HG03571 (cell line): ENCODE measurements around the gene NCLN.

Source experiments
- ATAC-seq: cut with Tn5 transposase; IDR thresholded peaks from one replicate; pipeline ENCODE4 v1.9.1; 2021; ENCODE audit not compliant: unreplicated experiment

NCLN gene

DNA sequence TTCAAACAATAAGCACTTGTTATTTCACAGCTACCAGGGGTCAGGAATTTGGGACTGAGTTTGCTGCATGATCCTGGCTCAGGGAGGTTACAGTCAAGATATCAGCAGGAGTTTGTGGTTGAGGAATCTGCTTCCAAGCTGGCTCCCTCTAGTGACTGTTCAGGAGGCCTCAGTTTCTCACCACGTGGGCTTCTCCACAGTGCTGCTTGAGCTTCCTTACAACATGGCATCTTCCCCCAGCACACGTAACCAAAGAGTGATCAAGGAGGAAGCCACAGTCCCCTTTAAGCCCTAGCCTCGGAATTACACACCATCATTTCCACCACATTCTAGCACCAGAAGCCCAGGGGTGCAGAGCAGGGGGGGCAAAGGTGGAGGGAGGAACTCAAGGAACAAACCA is 67.5 kb downstream of the NCLN start:
- no peak for ATAC-seq

DNA sequence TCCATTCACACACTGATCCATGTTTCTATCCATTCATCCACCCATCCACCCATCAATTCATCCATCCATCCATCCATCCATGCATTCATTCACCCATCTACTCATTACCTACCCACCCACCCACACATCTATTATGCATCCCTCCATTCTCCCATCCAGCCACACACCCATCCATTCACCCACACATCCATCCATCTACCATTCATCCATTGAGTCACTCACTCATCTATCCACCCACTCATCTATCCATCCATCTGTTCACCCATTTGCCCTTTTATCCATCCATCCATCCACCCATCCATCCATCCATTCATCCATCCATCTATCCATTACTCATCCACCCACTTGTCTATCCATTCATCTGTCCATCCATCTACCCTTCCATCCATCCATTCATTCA is 68.8 kb downstream of the NCLN start:
- ATAC-seq = no peak

DNA sequence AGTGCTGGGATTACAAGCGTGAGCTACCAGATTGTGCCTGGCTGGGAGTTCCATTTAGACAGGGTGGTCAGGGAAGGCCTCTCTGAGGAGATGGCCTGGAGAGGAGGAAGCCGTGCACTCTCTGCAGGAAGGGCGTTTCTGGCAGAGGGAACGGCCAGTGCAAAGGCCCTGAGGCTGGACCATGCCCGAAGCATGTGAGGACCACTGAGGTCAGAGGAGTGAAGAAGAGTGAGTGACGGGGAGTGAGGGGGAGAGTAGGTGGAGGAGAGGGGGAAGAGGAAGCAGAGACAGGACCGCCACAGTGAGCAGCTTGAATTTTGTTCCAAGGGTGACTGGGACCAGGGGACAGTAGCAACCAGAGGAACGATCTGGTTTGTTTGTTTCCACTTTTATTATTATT is 71.3 kb downstream of the NCLN start:
- no peak for ATAC-seq
